HK-2 (cell line): Measurements from ENCODE around the gene ZNF511.

Experiments used
- DNase-seq: peaks from one replicate; pipeline ENCODE4 v3.0.0-alpha.2; 2018; ENCODE audit not compliant: unreplicated experiment

The ZNF511 gene

DNA sequence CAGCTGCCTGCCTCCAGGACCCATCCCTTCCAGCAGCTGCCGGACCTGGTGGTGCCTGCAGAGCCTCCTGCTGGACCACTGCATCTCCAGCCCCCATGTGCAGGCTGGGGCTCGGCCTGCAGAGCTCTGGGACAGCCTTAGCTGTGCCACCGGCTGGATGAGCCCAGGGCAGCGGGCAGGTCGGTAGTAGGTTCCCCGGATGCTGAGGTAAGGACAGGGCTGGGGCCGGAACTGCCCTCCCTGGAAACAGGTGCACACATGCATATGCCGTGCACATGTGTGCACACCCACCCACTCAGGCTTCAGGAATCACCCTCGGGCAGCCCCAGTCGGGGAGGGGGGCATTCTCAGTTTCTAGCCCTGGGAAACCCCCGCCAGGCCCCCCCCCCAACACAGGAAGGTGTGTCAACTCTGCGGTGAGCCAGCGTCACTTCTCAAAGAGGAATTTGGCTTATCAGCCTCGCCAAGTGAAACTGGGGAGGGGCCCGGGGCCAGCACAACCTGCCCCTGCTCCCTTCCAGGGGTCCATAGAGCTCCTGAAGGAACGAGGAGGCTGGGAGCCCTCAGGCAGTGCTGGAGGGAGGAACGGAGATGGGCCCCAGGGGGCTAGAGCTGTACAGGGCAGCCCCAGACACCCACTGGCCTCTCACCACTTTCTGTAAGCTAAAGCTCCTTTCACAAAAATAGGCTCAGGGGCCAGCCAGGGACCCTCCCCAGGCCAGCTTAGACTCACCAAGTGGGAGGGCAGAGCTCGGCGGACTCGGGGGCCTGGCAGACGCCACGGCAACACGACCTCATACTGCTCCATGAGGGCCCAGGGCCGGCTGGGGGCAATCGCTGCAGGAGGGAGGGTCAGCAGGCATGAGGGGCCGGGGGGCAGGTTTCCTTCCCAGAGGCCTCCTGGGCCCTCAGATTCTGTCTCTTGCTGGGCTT lies 33.7 kb upstream of the ZNF511 start:
- no peak for DNase-seq

DNA sequence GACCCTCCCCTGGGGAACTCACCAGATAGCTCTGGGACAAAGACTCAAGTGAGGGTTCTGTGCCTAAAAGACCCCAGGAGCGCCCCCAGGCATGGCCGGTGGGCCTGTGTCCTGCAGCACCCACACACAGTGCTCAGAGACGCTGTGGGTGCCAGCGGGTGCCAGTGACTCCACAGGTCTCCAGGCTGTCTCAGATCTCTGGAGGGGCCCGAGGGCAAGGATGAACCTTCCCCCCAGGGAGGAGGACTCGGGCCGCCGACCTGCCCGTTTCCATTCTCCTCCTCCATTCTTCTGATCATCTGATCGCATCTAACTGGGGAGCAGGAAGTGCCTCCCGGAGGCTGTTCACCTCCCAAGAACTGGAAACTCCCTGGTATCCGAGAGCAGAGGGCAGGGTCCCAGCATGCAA lies 33.0 kb upstream of the ZNF511 start:
- no peak for DNase-seq

DNA sequence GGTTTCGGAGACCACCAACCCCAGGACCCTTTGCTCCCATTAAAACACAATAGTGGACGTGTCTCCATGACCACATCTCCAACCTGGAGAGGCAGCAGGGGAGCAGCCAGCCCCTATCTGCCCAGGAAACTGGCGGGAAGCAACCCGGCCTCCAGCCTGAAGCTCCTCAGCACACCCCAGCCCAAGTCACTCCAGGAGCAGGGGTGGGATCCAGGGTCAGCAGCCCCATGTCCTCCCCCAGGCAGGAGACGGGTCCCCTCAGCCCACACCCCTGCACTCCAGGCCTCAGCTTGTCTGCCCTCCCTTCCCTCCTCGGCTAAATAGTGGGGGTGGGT lies 32.6 kb upstream of the ZNF511 start:
- DNase-seq, result no peak

GRCh38 chr10:133276435-133277201 lies 32.1 kb upstream of the ZNF511 start, which contains the start of gene ADAM8:
Gene ADAM8, minus strand, starts transcription at chr10:133276868. Its CDS starts 51 bp downstream, at chr10:133276817.
- DNase-seq, result no peak

GRCh38 chr10:133277277-133277992 lies 31.3 kb upstream of the ZNF511 start:
- no peak for DNase-seq

- DNase-seq, result no peak
Measured at GRCh38 chr10:133277993-133278576, 30.6 kb upstream of the ZNF511 start.

GRCh38 chr10:133278577-133279265 lies 30.0 kb upstream of the ZNF511 start:
- peak; percentile 87 for DNase-seq

- no peak for DNase-seq
Measured at GRCh38 chr10:133279326-133280226, 29.1 kb upstream of the ZNF511 start.

- no peak for DNase-seq
Measured at GRCh38 chr10:133280391-133281059, 28.2 kb upstream of the ZNF511 start.

- DNase-seq, result no peak
Measured at GRCh38 chr10:133281084-133281483, 27.6 kb upstream of the ZNF511 start.

DNA sequence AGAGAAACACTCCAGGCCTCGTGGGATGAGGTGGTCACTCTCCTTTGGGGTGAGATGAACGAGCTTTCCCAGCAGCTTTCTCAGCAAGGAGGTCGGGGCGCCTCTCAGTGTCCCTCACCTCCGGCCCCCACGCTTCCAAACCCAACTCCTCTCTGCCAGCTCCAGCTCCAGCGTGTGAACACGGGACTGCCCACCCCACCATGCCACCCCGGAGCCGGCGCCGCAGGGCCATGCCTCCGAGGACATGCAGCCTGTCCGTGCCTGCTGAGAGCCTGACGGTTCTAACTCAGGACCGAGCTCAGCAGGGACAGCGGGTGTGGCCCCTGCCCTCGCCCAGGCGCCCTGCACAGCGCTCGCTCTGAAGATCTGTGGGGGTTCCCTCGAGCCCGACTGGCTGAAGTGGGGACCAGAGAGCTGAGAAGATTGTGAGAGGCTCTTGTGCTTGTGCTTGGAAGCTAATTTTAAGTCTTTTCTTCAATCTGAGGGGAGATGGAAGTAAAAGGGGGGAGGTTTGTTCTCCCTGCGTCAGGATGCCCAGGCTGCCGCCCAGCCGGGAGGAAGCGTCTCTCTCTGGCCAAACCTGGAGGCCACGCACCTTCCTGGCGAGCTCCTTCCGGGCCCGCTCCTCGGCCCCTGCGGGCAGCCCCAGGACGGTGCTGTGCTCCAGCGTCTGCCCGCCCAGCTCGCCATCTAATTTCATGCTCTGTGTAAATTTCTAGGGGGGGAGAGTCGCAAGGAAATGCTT lies 26.9 kb upstream of the ZNF511 start:
- no peak for DNase-seq

DNA sequence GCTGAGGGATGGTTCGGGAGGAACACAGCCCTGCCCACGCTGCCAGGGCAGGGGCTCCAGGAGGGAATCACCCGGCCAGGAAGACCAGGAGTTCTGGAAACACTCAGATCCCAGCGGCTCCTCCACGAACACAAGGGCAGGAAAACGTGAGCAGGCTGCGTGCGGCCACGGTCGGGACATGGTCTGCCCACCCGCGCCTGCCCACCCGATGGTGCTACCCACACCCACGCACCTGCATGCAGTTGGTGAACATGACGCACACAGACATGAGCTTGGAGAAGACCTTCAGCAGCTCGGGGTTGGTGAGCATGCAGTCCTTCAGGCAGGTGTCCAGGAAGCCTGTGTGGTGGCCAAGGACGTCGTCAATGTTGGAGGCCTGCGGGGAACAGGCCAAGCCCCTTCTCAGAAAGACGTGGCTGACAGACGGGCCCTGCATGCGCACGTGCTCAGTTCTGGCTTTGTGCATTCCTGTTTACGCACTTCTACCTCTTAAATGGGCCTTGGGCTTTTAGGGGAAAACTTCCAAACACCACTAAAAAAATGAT lies 25.8 kb upstream of the ZNF511 start:
- DNase-seq, result no peak

GRCh38 chr10:133283931-133284330 lies 24.8 kb upstream of the ZNF511 start:
- no peak for DNase-seq

DNA sequence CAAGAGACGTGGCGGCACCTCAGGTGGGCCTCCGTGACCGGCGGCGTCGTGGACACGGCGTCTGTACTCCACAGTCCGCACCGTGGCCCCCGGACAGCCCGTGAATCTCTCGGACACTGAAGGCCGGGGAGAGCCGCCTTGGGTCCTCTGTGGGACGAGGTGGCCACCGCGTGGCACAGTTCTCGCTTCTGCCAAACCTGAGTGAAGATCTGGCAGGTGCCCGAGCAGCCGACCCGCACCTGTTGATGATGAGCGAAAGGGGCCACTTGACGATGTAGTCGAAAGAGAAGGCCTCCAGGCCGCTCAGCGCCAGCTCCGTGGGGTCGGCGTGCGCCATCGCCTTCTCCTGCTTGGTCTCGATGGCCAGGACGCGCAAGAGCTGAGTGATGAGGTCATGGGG lies 23.5 kb upstream of the ZNF511 start:
- no peak for DNase-seq

- no peak for DNase-seq
Measured at GRCh38 chr10:133286366-133286765, 22.3 kb upstream of the ZNF511 start.

- no peak for DNase-seq
Measured at GRCh38 chr10:133287832-133288500, 20.7 kb upstream of the ZNF511 start.

GRCh38 chr10:133289761-133290160 lies 19.0 kb upstream of the ZNF511 start:
- no peak for DNase-seq
